ENCODE results near the gene IL21.
A peak's percentile ranks its signal among the peaks of the same experiment; 100 is the strongest.
"Not testable (repeated sequence)": the region's sequence is repeated elsewhere in the genome, so short reads cannot be mapped to it uniquely, and the experiment has no call there.

The IL21 gene

GRCh38 chr4:122621016-122621507 is at the start of gene IL21:
Gene IL21, minus strand, starts transcription at chr4:122621066. Its CDS starts 55 bp downstream, at chr4:122621011.
- DNase-seq = no peak

GRCh38 chr4:122669911-122670738 is 49.3 kb upstream of the IL21 start:
- DNase-seq = no peak

DNA sequence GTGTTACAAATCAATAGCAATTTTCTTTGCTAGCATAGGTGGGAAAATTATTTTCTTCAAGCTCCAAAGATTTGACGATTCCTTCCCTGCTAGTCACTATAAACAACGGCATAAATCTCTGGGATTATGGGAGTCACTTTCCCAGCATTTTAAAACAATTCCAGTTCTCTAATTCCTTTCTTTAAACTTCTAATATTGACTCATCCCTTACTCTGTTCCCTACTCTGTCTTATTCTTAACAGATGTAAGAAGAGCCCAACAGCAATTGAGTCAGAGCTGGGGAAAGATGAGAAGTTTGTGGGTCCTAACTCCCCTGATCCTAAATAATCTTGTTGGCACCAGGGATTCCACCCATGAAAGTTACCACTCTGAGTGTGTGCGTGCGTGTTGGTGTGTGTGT is 47.4 kb upstream of the IL21 start:
- no peak for DNase-seq

GRCh38 chr4:122666527-122667245 is 45.8 kb upstream of the IL21 start:
- DNase-seq = peak; percentile 0

DNA sequence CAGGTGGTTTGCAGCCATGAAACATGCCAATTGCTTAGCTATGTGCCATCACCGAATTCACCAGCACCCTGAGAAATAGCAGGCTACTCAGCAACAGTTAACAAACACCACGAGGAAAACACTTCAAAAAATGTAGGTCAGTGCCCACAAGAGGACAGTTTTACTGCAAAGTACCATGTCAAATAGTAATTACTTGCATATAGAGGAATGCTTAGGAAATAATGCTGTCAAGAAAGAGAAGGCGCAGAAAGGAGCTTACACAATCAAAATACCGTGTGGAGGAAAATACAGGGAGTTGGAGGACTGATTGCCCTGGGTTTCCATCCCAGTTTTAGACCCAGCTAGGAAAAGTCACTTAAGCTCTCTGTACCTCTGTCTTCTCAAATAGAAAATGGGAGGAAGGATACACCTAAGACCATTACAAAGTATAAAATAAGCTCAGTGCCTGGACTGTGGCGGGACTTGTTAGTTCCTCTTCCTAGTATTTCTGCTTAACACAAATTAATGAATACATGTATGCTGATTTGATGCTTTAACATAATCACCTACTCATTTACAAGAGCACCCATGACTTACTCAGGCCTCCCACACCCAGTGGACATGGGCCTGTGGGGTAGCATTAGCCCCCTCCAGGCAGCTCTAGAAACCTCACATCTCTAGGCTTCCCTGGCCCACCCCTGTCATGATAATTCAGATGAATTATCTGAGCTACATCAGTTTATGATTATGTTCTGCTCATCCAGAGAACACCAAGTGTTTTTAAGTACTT is 44.5 kb upstream of the IL21 start:
- DNase-seq = no peak

DNA sequence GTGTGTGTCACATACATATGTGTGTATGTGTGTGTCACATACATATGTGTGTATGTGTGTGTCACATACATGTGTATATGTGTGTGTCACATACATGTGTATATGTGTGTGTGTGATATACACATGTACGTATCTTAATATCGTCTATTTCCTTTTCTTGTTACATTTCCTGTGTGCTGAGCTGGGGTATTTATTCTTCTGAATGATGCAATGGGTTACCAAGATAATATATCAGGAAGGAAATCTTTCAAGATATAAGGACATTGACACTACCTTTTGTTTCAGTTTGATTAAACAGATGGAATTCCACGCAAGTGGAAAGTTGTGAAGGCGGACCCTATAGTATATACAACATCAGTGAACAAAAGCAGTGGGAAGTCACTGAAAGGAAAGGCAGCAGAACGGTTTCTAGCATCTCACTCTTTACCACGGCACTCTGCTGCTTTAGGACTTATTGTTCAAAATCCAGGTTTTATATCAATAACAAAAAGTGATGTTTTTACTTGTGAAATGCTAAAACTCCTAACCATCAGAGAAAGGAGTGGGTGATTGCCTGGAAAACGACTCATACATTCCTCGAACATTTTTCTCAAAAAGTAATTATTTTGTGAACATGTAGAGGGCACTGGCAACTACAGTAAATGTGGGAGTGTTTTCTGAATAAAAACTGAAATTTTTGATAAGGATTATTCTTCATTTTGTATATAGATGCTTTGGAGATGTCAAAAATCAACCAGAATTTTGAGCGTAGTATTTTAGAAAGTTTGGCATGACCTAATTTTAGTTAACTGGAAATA is 43.1 kb upstream of the IL21 start:
- no peak for DNase-seq

GRCh38 chr4:122663291-122663690 is 42.4 kb upstream of the IL21 start:
- DNase-seq = no peak

- no peak for DNase-seq
Observed at GRCh38 chr4:122662701-122663100, 41.8 kb upstream of the IL21 start.

- no peak for DNase-seq
Observed at GRCh38 chr4:122661176-122662160, 40.6 kb upstream of the IL21 start.

- DNase-seq = no peak
Observed at GRCh38 chr4:122658818-122659295, 38.0 kb upstream of the IL21 start.

DNA sequence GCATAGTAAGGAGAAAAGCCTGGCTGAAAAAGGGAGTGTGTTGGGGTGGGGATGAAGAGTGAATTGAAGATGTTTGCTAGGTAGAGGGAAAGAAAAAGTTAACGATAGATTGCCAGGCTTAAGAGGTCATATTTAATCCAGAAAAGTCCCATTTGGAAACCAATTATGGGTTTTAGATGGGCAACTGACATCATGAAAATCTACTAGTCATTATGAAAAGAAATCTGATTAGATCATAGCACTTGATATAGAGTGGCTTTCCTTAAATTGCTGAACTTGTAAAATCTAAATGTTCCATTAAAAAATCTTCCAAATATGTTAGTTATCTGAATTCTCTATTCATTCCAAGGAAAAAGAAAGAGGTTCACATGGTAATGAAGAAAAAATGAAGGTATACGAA is 37.5 kb upstream of the IL21 start:
- no peak for DNase-seq

GRCh38 chr4:122657553-122657952 is 36.7 kb upstream of the IL21 start:
- no peak for DNase-seq

- DNase-seq = not testable (repeated sequence)
Observed at GRCh38 chr4:122656583-122656982, 35.7 kb upstream of the IL21 start.

- DNase-seq = peak; percentile 49
Observed at GRCh38 chr4:122652379-122652778, 31.5 kb upstream of the IL21 start.

DNA sequence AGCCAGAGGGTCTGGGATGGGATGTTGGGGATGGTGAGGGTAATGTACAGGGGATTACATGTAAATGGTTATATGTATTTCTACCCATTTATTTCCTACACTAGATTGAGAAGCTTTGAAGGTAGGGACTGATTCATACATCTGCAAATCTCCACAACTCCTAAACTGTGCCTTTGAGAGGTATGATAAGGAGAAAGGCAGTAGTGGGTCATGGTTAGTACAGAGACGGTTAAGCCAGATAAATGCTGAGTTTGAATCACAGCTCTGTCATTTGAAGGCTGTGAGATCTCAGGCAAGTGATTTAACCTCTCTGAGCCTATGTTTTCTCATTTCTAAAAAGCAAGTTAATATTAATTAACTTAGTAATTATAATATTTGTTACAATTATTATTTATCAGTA is 29.3 kb upstream of the IL21 start:
- DNase-seq = no peak

DNA sequence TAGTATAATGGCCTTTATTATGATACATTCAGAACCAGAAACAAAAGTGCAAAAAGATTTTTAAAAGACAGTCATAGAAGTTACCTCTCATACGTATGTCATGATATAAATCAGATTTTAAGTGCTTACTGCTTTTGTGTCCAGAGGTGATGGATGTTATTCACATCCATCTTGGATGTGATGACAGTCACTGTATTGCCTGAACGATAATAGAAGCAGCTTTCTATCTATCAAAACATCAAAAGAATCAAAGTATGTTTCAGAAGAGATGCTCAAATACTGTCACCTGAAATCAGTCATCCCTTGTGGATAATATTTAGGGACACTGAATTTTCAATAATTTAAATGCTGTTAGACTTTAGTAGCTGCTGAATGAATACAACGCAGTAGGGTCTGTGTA is 26.8 kb upstream of the IL21 start:
- DNase-seq = no peak

DNA sequence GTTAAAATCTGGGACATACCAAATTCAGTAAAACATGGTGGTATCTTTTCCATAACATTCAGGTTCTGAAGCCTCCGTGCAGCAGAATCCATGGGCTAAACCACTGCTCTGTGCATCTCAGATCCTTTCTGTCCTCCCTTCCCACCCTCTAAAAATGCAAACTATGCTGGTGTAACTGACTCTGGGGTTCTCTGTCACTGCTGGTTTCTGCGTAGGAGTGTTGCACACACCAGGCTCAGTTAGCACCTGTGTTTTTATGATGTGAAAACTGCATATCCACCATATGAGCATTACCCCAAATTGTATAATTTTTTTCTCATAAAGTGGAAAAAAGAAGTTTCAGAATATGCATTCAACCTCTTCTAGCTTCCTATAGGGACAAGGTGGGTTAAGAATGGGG is 22.4 kb upstream of the IL21 start:
- no peak for DNase-seq

- no peak for DNase-seq
Observed at GRCh38 chr4:122639181-122639580, 18.3 kb upstream of the IL21 start.

DNA sequence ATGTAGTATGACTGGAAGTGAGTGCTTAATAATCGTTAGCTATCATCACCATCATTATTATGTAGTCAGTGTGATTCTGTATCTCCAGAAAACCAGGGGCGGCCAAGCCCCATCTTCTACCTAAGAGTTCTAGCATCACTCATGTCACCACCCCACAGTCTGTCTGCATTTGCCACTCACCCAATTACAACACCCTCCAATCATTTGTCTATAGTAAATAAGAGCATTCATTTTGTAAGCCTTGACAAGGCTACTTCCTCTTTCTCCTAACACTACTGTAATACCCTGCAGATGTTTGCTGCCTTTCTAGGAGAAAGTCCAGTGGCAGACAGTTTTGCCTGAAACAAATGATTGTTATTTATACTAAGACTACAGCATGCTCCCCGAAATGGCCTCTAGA is 15.8 kb upstream of the IL21 start:
- no peak for DNase-seq

DNA sequence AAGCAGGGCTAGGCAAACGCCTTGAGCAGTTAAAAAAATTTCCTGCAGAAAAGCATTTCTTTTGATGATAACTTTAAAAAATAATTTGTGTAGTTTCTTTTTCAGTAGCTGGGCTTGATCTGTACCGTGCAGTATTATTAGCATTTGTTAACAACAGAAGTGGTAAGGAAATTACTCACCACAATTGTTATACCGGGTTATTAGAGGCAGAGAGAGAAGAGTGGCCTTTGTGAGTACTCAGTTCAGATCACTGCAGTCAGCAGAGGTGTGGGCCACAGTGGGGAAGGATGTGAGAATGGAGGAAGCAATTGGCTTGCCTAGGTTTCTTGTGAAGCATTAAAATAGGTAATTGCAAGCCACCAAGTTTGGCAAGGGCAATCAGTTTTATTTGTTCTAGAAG is 14.3 kb upstream of the IL21 start:
- peak; percentile 2 for DNase-seq

GRCh38 chr4:122633211-122633610 is 12.3 kb upstream of the IL21 start:
- no peak for DNase-seq

Data from stimulated activated naive CD4-positive, alpha-beta T cell treated with Interleukin-2 at 50 U/mL for 16 hours (primary cell).